ENCODE results near the gene PPFIA3. TPM values are rescaled to one million over a fixed set of nuclear protein-coding genes. Genes with fewer than 3 reads are reported as not detected.

Gene PPFIA3
- total and polyA plus RNA-seq, 9 donors: 0.55 to 6.1 (median 3.2) TPM

DNA sequence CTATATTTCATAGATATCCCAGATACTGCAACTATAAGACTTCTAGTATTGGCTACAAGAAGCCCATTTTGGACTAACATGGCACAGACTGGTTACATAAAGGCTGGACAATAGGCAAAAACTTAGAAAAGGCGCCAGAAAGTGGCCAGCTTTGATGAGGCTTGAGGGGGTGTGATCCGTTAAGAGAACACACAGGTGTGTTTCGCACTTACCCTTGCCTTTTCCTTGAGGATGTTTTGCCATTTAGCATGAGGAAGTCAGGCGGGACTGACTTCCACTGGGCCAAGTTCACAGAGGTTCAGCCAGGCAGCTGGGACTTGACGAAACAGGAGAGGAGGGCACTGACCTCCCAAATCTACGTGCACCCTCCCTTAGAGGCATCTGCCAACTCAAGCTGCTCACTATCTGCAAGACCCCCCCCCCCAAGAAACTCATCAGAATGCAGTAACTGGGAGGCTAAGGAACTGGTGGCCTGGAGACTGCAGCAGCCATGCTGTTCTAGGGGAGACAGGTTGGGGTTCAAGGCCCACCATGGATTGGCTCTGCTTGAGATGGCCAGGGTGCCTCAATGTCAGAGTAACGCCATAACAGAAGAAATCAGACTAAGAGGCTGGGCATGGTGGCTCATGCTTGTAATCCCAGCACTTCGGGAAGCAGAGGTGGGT is 9.6 kb upstream of the PPFIA3 start:
- Histone ChIP-seq H3K9me3 (no peaks in the 10 kb centered on the region), H3K27ac (no peak overlapping the region), H3K27me3 (no peaks in the 10 kb centered on the region), H3K36me3 (no peaks in the 10 kb centered on the region), H3K4me1 (ENCODE audit: insufficient read depth) (peaks cover 4% of the 10 kb centered on the region), H3K4me3 (no peak overlapping the region)
- intact Hi-C loops (cut with DNase I): no loop called here
- no peak for DNase-seq
- 62 to 75% (median 62%) methylated on average over 8 of the region's 8 CpGs for WGBS, 3 donors
- TF ChIP-seq EP300 (IDR thresholded peaks at IDR 0.05) (no peak), POLR2A (IDR thresholded peaks at IDR 0.05) (no peak)
- TF ChIP-seq, protein P1, sequence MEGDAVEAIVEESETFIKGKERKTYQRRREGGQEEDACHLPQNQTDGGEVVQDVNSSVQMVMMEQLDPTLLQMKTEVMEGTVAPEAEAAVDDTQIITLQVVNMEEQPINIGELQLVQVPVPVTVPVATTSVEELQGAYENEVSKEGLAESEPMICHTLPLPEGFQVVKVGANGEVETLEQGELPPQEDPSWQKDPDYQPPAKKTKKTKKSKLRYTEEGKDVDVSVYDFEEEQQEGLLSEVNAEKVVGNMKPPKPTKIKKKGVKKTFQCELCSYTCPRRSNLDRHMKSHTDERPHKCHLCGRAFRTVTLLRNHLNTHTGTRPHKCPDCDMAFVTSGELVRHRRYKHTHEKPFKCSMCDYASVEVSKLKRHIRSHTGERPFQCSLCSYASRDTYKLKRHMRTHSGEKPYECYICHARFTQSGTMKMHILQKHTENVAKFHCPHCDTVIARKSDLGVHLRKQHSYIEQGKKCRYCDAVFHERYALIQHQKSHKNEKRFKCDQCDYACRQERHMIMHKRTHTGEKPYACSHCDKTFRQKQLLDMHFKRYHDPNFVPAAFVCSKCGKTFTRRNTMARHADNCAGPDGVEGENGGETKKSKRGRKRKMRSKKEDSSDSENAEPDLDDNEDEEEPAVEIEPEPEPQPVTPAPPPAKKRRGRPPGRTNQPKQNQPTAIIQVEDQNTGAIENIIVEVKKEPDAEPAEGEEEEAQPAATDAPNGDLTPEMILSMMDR (IDR thresholded peaks at IDR 0.05): no peak

GRCh38 chr19:49110567-49110966 is 8.8 kb upstream of the PPFIA3 start:
- Histone ChIP-seq H3K27me3 (no peaks in the 10 kb centered on the region), H3K27ac (no peak overlapping the region), H3K9me3 (no peaks in the 10 kb centered on the region), H3K4me1 (ENCODE audit: insufficient read depth) (peaks cover 6% of the 10 kb centered on the region), H3K36me3 (no peaks in the 10 kb centered on the region), H3K4me3 (no peak overlapping the region)
- DNase-seq: no peak
- TF ChIP-seq, protein P1 (IDR thresholded peaks at IDR 0.05): no peak
- TF ChIP-seq EP300 (IDR thresholded peaks at IDR 0.05): no peak
- no peak for TF ChIP-seq POLR2A (IDR thresholded peaks at IDR 0.05)
- intact Hi-C loops (cut with DNase I): no loop called here
- 15 to 19% (median 17%) methylated on average over 3 of the region's 3 CpGs for WGBS, 3 donors

DNA sequence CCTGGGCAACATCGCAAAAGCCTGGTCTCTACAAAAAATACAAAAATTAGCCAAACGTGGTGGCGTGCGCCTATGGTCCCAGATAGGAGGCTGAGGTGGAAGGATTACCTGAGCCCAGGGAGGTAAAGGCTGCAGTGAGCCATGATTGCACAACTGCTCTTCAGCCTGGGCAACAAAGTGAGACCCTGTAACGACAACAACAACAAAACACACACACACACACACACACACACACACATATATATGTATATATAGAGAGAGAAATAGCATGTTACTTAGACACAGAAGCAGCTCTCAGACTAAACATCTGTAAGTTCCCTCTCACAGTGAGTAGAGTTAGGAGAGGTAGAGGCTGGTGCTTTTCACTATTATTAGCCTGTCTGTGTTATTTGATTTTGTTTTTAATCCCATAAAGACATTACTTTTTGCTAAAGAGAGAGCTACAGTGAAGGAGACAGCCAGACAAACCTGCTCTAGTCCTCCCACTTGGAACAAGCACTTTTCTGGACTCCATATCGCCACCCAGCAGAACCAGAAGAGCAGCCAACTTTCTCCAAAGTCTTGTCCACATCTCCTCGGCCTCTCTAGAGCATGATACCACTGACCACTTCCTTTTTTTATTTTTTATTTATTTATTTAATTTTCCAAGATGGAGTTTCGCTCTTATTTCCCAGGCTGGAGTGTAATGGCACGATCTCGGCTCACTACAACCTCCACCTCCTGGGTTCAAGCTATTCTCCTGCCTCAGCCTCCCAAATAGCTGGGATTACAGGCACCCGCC is 7.9 kb upstream of the PPFIA3 start:
- H3K4me1 ChIP-seq (ENCODE audit: insufficient read depth): peaks cover 6% of the 10 kb centered on the region
- DNase-seq: no peak
- H3K36me3 ChIP-seq: no peaks in the 10 kb centered on the region
- H3K9me3 ChIP-seq: no peaks in the 10 kb centered on the region
- 70 to 75% (median 73%) methylated on average over 11 of the region's 11 CpGs for WGBS, 3 donors
- H3K4me3 ChIP-seq: no peak overlapping the region
- H3K27me3 ChIP-seq: no peaks in the 10 kb centered on the region
- no peak overlapping the region for H3K27ac ChIP-seq
- TF ChIP-seq EP300 (IDR thresholded peaks at IDR 0.05) (no peak), POLR2A (IDR thresholded peaks at IDR 0.05) (no peak)
- TF ChIP-seq, protein P1 (IDR thresholded peaks at IDR 0.05): no peak
- intact Hi-C loops (cut with DNase I): no loop called here

- intact Hi-C loops (cut with DNase I): no loop called here
- no peaks in the 10 kb centered on the region for H3K9me3 ChIP-seq
- peaks cover 16% of the 10 kb centered on the region for H3K4me1 ChIP-seq (ENCODE audit: insufficient read depth)
- TF ChIP-seq, protein P1 (IDR thresholded peaks at IDR 0.05): peak in 2 of 3 donors; percentile 63 to 71
- TF ChIP-seq POLR2A (IDR thresholded peaks at IDR 0.05): no peak
- no peaks in the 10 kb centered on the region for H3K36me3 ChIP-seq
- WGBS, 3 donors: 1 to 2% (median 1%) methylated on average over 30 to 66 of the region's 66 CpGs
- H3K27ac ChIP-seq: peak within 1 kb of the TSS in 1 of 2 donors; percentile 65
- H3K27me3 ChIP-seq: no peaks in the 10 kb centered on the region
- peak; percentile 59 to 82 (median 70) for DNase-seq
- H3K4me3 ChIP-seq: peak within 1 kb of the TSS; percentile 67
Observed at GRCh38 chr19:49113762-49114629, 5.3 kb upstream of the PPFIA3 start, which contains the start of gene LIN7B. Gene LIN7B, plus strand, starts transcription at chr19:49114370. Its CDS starts 35 bp downstream, at chr19:49114405.
